GM15510 (cell line): ENCODE results near the gene BRIP1.

Experiments used
- POLR2A ChIP-seq: IDR thresholded peaks from 3 replicates; pipeline ENCODE4 v1.6.1; 2011; ENCODE audit warnings: borderline replicate concordance; ENCODE audit not compliant: insufficient read length; ENCODE audit errors: extremely low read depth

Gene BRIP1

DNA sequence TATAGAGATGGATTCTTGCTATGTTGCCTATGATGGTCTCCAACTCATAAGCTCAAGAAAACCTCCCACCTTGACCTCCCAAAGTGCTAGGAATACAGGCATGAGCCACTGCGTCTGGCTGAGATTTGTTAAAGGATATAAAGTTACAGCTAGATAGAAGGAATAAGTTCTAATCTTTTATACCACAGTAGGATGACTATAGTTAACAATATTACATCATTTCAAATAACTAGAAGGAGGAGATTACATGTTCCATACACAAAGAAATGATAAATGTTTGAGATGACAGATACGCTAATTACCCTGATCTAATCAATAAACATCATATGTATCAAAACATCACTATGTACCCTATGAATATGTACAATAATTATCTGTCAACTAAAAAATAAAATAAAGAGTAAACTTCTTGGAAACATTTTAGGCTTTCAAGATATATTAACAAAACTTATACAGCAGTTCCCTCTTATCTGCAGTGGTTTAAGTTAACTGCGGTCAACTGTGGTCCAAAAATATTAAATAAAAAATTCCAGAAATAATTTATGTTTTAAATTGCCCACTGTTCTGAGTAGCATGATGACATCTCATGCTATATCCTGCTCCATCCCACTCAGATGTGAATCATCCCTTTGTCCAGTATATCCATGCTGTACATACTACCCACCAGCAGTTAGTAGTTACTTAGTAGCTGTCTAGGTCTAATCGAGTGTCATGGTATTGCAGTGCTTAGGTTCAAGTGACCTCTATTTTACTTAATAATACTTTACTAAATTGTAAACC lies 143.1 kb downstream of the BRIP1 start:
- TF ChIP-seq POLR2A = no peak

DNA sequence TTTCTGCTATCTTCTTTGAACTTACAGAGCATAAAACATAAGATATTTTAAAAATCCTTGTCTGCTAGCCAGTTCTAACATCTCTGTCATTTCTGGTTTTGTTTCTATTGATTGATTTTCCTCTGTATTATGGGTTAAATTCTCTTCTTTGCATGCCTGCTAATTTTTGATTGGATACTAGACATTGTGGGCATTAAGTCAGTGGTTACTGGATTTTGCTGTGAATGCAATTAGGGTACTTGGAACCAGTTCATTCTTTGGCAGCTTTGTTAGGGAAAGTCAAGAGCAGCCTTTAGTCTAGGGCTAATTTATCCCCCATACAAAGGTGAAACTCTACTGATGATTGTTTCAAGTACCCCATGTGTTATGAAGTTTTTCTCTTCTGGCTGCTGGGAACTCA lies 145.3 kb downstream of the BRIP1 start:
- TF ChIP-seq POLR2A = no peak

DNA sequence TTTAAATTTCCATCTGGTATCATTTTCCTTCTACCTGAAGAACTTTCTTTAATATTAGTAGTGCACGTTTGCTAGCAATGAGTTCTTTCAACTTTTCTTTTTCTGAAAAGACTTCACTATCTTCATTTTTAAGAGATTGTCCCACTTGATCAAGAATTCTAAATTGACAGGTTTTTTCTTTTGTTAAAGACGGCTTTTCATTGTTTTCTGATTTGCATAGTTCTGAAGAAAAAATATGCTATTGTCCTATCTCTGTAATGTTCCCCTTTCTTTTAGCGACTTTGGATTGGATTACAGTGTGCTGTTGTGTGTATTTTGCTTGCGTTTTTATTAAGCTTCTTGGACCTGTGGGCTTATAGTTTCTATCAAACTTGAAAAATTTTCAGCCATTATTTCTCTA lies 146.0 kb downstream of the BRIP1 start:
- TF ChIP-seq POLR2A = no peak

DNA sequence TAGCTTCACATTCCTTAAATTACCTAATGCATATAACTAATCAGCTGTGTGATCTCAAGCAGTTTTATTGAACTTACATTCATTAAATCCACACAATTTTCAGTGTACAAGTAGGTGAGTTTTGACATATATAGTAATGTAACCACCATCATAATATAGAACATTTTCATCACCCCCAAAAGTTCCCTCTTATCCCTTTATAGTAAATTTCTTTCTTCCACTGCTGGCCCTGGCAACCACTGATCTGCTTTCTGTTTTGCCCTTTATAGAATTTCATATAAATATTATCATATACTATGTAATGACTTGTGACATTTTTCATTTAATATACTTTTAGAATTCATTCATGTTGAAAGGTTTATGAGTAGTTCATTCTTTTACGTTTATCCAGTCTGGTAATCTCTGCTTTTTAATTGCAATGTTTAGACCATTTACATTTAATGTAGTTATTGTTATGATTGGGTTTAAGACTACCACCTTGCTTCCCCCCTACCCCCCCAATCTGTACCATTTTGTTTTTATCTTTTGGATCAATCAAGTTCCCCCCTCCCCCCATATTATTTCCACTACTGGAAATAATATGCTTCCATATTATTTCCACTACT lies 147.0 kb downstream of the BRIP1 start:
- no peak for TF ChIP-seq POLR2A

DNA sequence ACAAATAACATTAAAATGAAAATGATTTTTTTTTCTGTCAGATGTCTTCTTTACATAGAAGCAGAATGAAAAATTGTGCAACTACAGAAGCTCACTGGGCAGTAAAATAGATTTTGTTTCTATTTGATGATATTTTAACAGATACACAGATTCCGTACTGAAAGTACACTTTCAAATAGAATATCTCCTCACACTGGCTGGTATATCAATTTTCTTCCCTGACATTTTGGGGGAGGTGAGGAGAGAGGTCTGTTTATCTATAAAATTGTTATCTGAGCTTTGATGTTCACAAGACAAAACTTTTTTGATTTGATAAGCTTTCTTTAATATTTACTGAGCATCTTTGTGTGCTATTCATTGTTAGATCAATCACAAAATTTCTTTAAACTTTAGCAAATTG lies 148.0 kb downstream of the BRIP1 start:
- TF ChIP-seq POLR2A = no peak

DNA sequence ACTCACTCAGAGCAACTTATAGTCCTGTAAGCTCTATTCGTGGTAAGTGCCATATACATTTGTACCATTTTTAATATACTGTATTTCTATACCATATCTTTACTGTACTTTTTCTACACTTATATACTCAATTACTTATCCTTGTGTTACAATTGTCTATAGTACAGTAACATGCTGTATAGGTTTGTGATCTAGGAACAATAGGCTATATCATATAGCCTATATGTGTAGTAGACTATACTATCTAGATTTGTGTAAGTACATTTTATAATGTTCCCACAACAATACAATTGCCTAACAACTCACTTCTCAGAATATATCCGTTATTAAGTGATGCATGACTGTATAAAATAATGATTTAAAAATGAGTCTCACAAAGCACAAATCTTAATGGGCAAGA lies 149.0 kb downstream of the BRIP1 start:
- TF ChIP-seq POLR2A = no peak

DNA sequence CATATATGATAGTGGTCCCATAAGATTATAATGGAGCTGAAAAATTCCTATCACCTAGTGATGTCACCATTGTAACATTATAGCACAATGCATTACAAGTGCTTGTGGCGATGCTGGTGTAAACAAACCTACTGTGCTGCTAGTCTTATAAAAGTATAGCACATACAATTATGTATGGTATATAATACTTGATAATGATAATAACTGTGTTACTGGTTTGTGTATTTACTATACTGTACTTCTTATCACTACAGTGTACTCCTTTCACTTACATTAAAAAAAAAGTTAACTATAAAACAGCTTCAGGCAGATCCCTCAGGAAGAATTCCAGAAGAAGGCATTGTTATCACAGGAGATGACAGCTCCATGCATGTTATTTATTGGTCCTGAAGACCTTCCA lies 150.3 kb downstream of the BRIP1 start:
- TF ChIP-seq POLR2A = no peak

DNA sequence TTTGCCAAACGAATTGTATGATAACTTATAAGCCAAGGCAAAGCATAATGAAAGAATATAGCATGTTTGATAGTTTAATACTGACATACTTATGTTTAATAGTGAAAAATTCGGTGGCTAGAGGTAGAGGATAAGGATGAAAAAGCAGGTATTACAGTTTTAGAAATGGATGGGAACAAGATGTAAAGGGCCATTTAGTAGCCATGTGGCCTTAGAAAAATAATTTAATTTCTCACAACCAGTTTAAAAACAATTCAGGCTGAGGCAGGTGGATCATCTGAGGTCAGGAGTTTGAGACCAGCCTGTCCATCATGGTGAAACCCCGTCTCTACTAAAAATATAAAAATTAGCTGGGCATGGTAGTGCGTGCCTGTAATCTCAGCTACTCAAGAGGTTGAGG lies 152.8 kb downstream of the BRIP1 start:
- no peak for TF ChIP-seq POLR2A

DNA sequence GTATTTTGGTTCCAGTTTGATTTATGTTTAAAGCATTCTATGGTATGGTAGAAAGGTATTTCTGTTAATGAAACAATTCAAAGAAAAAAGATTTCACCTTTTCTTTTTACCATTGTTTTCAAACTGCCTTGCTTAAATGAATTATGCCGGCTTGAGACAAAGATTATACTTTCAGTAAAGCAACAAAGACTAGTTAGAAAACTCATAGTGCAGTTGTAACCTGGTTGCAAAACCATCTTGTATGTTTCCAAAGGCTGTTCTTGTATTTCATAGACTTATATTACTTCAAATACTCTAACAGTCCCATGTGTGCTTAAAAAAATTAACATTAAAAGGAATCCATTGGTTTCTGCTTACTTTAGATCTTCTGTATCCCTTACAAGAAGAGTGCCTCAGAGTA lies 153.8 kb downstream of the BRIP1 start:
- no peak for TF ChIP-seq POLR2A

DNA sequence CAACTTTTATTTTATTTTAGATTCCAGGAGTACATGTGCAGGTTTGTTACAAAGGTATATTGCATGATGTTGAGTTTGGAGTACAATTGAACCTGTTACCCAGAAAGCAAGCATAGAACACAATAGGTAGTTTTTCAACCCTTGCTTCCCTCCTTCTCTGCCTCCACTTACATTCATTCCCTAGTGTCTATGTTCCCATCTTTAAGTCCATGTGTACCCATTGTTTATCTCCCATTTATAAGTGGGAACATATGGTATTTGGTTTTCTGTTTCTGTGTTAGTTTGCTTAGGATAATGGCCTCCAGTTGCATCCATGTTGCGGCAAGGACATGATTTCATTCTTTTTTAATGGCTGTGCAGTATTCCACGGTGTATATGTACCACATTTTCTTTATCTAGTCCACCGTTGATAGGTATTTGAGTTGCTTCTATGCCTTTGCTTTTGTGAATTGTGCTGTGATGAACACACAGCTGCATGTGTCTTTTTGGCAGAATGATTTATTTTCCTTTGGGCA lies 158.3 kb downstream of the BRIP1 start:
- TF ChIP-seq POLR2A = no peak

DNA sequence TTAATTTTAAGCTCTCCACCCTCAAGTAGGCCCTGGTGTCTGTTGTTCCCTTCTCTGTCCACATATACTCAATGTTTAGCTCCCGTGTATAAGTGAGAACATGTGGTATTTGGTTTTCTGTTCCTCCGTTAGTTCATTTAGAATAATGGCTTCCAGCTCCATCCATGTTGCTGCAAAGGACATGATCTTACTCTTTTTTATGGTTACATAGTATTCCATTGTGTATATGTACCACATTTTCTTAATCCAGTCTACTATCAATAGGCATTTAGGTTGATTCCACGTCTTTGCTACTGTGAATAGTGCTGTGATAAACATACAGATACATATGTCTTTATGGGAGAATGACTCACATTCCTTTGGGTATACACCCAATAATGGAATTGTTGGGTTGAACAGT lies 160.9 kb downstream of the BRIP1 start:
- TF ChIP-seq POLR2A = no peak

DNA sequence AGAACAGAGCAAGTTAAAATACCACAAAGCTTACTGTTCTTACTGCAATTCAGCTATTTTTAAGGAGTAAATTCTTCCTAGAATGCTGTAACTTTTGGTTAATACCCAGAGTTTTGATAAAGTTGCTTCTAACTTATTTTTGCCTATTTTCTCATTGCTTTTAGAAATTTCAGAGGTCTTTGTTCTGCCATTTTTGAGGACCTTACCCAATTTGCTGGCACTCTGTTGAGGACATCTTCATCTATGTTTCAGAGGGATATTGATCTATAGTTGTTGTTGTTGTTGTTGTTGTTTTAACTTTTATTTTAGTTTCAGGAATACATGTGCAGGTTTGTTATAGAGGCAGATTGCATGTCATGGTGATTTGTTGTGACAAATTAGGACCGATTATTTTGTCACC lies 161.3 kb downstream of the BRIP1 start:
- no peak for TF ChIP-seq POLR2A

DNA sequence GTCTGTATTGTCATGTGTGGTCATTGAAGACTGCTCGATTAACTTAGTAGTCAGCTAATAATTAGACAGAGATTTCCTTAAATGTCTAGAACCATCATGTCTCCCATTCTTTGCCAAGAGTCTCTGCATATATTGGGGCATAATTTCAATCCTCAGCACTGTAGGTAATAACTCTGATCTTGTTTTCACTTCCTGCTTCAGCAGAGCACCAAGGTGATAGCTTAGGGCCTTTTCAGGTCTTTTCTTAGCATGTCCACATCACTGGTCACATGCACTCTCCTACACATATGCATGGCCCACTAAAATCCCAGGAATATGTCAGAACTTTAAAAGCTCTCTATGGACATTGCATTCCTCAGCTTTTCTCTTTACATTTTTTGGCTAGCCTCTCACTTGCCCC lies 162.0 kb downstream of the BRIP1 start:
- no peak for TF ChIP-seq POLR2A

DNA sequence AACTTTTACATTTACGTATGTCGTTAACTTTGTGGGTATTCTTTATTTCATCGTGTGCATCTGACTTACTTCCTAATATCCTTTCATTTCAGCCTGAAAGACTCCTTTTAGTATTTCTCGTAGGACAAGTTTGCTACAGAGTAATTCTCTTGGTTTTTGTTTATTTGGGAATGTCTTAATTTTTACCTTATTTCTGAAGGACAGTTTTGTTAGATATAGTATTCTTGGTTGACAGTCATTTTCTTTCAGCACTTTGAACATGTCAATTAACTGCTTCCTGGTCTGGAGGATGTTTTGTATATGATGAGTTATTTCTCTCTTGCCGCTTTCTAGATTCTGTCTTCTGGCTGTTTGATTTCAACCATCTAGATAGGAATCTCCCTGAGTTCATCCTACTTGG lies 163.1 kb downstream of the BRIP1 start:
- no peak for TF ChIP-seq POLR2A

DNA sequence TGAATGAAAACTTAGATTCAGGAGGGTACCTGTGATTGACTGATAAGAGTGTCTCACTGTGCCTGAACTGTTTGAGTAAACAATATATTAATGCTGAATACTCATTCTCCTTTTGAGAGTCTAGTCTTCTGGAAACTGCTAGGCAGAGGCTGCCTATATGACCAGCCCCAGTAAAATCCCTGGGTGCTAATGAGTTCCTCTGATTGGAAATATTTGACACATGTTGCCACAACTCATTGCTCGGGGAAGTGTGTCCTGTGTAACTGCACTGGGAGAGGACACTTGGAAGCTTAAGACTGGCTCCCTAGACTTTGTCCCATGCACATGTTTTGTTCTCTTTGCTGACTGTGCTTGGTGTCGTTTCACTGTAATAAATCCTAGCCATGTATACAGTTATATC lies 163.6 kb downstream of the BRIP1 start:
- TF ChIP-seq POLR2A = no peak

DNA sequence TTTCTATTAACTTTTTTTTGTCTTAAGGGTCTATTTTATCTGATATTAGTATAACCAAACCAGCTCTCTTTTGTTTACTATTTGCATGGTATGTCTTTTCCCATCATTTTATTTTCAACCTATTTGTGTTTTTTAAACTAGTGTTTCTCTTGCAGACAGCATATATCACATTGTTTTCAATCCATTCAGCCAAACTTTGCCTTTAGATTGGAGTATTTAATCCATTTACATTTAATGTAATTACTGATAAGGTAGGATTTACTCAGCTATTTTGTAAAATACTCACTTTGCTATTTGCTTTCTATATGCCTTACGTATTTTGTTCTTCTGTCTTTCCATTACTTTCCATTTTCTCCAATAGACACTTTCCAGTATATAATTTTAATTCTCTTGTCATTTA lies 164.3 kb downstream of the BRIP1 start:
- no peak for TF ChIP-seq POLR2A
